ENCODE data around the gene TOX3. TPM values are rescaled to one million over a fixed set of nuclear protein-coding genes. Genes with fewer than 3 reads are reported as not detected.

Gene TOX3
- polyA plus RNA-seq, 1 of the 3 experiments (the other 2 are of a cell fraction): not detected

GRCh38 chr16:52532384-52532783, 14.6 kb downstream of the TOX3 start:
- WGBS (ENCODE audit: low lambda C conversion rate): 32% methylated on average over 6 of the region's 8 CpGs
- no peaks in the 10 kb centered on the region for H4K20me1 ChIP-seq (ENCODE audit: insufficient read depth)
- no peak overlapping the region for H3K27ac ChIP-seq (ENCODE audit: low read depth in 2 of 2, low read length in 1 of 2)
- H3K9me2 ChIP-seq: no peaks in the 10 kb centered on the region
- DNase-seq: no peak
- no peaks in the 10 kb centered on the region for H3K4me1 ChIP-seq (ENCODE audit: control insufficient read depth in 1 of 2, insufficient read depth in 2 of 2, low read depth in 1 of 2, low read length in 1 of 2)
- TF ChIP-seq, protein P1, sequence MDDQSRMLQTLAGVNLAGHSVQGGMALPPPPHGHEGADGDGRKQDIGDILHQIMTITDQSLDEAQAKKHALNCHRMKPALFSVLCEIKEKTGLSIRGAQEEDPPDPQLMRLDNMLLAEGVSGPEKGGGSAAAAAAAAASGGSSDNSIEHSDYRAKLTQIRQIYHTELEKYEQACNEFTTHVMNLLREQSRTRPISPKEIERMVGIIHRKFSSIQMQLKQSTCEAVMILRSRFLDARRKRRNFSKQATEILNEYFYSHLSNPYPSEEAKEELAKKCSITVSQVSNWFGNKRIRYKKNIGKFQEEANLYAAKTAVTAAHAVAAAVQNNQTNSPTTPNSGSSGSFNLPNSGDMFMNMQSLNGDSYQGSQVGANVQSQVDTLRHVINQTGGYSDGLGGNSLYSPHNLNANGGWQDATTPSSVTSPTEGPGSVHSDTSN (IDR thresholded peaks at IDR 0.05): no peak
- TF ChIP-seq NFIC (IDR thresholded peaks at IDR 0.05; ENCODE audit: borderline replicate concordance) (no peak), GABPA (IDR thresholded peaks at IDR 0.05; ENCODE audit: low read depth) (no peak), ELF1 (IDR thresholded peaks at IDR 0.05) (no peak), IRF3 (IDR thresholded peaks at IDR 0.05; ENCODE audit: low read depth, low read length) (no peak), RFX5 (IDR thresholded peaks at IDR 0.05; ENCODE audit: low read length) (no peak), EZH2phosphoT487 (IDR thresholded peaks at IDR 0.05; ENCODE audit: borderline replicate concordance, low read depth) (no peak), RAD21 (IDR thresholded peaks at IDR 0.05; ENCODE audit: low read length) (no peak), TAF1 (IDR thresholded peaks at IDR 0.05; ENCODE audit: borderline replicate concordance, low read depth, low read length) (no peak), MXI1 (IDR thresholded peaks at IDR 0.05; ENCODE audit: low read depth, low read length) (no peak), MEF2A (IDR thresholded peaks at IDR 0.05; ENCODE audit: borderline replicate concordance, low read depth) (no peak), REST (IDR thresholded peaks at IDR 0.05; ENCODE audit: low read depth, low read length) (no peak)
- TF ChIP-seq, protein P2, sequence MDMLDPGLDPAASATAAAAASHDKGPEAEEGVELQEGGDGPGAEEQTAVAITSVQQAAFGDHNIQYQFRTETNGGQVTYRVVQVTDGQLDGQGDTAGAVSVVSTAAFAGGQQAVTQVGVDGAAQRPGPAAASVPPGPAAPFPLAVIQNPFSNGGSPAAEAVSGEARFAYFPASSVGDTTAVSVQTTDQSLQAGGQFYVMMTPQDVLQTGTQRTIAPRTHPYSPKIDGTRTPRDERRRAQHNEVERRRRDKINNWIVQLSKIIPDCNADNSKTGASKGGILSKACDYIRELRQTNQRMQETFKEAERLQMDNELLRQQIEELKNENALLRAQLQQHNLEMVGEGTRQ (IDR thresholded peaks at IDR 0.05; ENCODE audit: borderline replicate concordance, low read depth, low read length): no peak
- no peak overlapping the region for H2AFZ ChIP-seq (ENCODE audit: low read depth)
- H3K9ac ChIP-seq: no peak overlapping the region
- no peaks in the 10 kb centered on the region for H3K79me2 ChIP-seq (ENCODE audit: insufficient read depth)
- ChIA-PET POLR2A (no interaction called here), CTCF (no interaction called here)
- H3F3A ChIP-seq (replicated peaks; ENCODE audit: insufficient read depth): no peaks in the 10 kb centered on the region
- H3K4me2 ChIP-seq: no peak overlapping the region
- no peak overlapping the region for H3K4me3 ChIP-seq (ENCODE audit: low read depth in 2 of 2, low read length in 1 of 2)
- no peaks in the 10 kb centered on the region for H3K36me3 ChIP-seq (replicated peaks in 1 of 2; ENCODE audit: control insufficient read depth in 1 of 2, insufficient read depth in 2 of 2, low read length in 1 of 2)
- no peaks in the 10 kb centered on the region for H3K9me3 ChIP-seq
- no peaks in the 10 kb centered on the region for H3K27me3 ChIP-seq (ENCODE audit: insufficient read depth)
